Ishikawa (cell line): ENCODE data around the gene BROX.

Experiments
- CEBPB ChIP-seq: IDR thresholded peaks from 2 replicates; pipeline ENCODE4 v1.6.1; 2012
- CREB1 ChIP-seq: IDR thresholded peaks from 2 replicates; pipeline ENCODE4 v1.6.1; 2012; ENCODE audit warnings: low read depth
- EGR1 ChIP-seq: IDR thresholded peaks from 2 replicates; pipeline ENCODE4 v1.6.1; 2012
- EP300 ChIP-seq: IDR thresholded peaks from 2 replicates; pipeline ENCODE4 v1.6.1; 2012; ENCODE audit warnings: borderline replicate concordance
- FOXM1 ChIP-seq: IDR thresholded peaks from 2 replicates; pipeline ENCODE4 v1.6.1; 2012; ENCODE audit warnings: low read depth, borderline replicate concordance
- MAX ChIP-seq: IDR thresholded peaks from 2 replicates; pipeline ENCODE4 v1.6.1; 2012
- NFIC ChIP-seq: IDR thresholded peaks from 2 replicates; pipeline ENCODE4 v1.6.1; 2012
- RAD21 ChIP-seq: IDR thresholded peaks from 2 replicates; pipeline ENCODE4 v1.6.1; 2012; ENCODE audit warnings: low read depth
- TAF1 ChIP-seq: IDR thresholded peaks from 2 replicates; pipeline ENCODE4 v1.6.1; 2012; ENCODE audit warnings: low read depth, mild to moderate bottlenecking
- TCF12 ChIP-seq: IDR thresholded peaks from 2 replicates; pipeline ENCODE4 v1.6.1; 2012; ENCODE audit warnings: low read depth
- TEAD4 ChIP-seq: IDR thresholded peaks from 2 replicates; pipeline ENCODE4 v1.6.1; 2012
- USF1 ChIP-seq: IDR thresholded peaks from 2 replicates; pipeline ENCODE4 v1.6.1; 2012
- YY1 ChIP-seq: IDR thresholded peaks from 2 replicates; pipeline ENCODE4 v1.6.1; 2012; ENCODE audit warnings: low read depth
- ZBTB7A ChIP-seq: IDR thresholded peaks from 2 replicates; pipeline ENCODE4 v1.6.1; 2012; ENCODE audit warnings: low read depth
- TF ChIP-seq, protein P1 (sequence below): IDR thresholded peaks from 2 replicates; pipeline ENCODE4 v1.6.1; 2012; ENCODE audit warnings: low read depth, mild to moderate bottlenecking

The BROX gene

GRCh38 chr1:222739929-222740328 is 27.6 kb downstream of the BROX start:
- no peak for TF ChIP-seq EGR1
- no peak for TF ChIP-seq CREB1
- no peak for TF ChIP-seq EP300
- no peak for TF ChIP-seq MAX
- TF ChIP-seq RAD21 = no peak
- no peak for TF ChIP-seq TAF1
- TF ChIP-seq ZBTB7A = no peak
- TF ChIP-seq, protein P1, sequence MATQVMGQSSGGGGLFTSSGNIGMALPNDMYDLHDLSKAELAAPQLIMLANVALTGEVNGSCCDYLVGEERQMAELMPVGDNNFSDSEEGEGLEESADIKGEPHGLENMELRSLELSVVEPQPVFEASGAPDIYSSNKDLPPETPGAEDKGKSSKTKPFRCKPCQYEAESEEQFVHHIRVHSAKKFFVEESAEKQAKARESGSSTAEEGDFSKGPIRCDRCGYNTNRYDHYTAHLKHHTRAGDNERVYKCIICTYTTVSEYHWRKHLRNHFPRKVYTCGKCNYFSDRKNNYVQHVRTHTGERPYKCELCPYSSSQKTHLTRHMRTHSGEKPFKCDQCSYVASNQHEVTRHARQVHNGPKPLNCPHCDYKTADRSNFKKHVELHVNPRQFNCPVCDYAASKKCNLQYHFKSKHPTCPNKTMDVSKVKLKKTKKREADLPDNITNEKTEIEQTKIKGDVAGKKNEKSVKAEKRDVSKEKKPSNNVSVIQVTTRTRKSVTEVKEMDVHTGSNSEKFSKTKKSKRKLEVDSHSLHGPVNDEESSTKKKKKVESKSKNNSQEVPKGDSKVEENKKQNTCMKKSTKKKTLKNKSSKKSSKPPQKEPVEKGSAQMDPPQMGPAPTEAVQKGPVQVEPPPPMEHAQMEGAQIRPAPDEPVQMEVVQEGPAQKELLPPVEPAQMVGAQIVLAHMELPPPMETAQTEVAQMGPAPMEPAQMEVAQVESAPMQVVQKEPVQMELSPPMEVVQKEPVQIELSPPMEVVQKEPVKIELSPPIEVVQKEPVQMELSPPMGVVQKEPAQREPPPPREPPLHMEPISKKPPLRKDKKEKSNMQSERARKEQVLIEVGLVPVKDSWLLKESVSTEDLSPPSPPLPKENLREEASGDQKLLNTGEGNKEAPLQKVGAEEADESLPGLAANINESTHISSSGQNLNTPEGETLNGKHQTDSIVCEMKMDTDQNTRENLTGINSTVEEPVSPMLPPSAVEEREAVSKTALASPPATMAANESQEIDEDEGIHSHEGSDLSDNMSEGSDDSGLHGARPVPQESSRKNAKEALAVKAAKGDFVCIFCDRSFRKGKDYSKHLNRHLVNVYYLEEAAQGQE = no peak
- TF ChIP-seq USF1 = no peak
- no peak for TF ChIP-seq TCF12
- no peak for TF ChIP-seq YY1
- no peak for TF ChIP-seq CEBPB
- TF ChIP-seq NFIC = no peak
- no peak for TF ChIP-seq TEAD4
- no peak for TF ChIP-seq FOXM1

DNA sequence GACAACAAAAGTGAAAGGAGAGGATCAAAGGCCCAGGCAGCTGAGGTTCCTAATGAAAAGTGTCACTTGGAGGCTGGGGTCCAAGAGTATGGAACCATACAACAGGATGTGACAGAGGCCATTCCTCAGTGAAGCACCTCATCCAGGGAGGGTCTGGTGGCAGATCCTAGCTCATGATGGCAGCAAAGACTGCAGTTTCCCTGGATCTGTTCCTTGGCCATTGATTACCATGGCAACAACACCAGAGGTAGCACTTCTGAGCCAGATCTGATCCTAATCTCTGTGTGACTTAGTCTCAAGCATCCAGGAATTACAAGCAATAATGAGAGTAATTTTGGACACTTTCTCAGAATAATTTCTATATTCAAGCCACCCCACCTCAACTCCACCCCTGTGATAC is 37.6 kb downstream of the BROX start:
- TF ChIP-seq MAX (no peak), ZBTB7A (no peak), YY1 (no peak), RAD21 (peak; percentile 52)

DNA sequence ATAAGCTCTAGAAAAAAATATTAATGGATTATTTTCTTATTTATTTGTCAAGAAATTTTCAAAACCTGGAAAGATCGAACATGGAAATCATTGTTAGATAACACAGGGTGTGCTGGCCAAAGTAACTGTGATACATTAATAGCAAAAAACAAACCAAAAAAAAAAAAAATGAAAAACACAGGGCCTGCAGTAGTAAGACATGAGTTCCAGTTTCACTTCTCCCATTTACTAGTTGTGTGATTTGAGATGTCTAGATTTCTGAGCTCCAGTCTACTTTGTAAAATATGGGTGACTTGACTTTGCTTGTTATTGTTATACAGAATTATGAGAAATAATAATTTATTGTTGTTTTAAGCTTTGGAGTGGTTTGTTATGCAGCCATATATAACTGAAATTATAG is 38.3 kb downstream of the BROX start:
- TF ChIP-seq ZBTB7A = no peak
- TF ChIP-seq TCF12 = no peak
- no peak for TF ChIP-seq NFIC
- no peak for TF ChIP-seq EP300
- TF ChIP-seq CEBPB = no peak
- TF ChIP-seq USF1 = no peak
- no peak for TF ChIP-seq CREB1
- TF ChIP-seq TAF1 = no peak
- TF ChIP-seq MAX = no peak
- TF ChIP-seq EGR1 = no peak
- no peak for TF ChIP-seq YY1
- TF ChIP-seq, protein P1 = no peak
- no peak for TF ChIP-seq TEAD4
- TF ChIP-seq RAD21 = no peak
- TF ChIP-seq FOXM1 = no peak

DNA sequence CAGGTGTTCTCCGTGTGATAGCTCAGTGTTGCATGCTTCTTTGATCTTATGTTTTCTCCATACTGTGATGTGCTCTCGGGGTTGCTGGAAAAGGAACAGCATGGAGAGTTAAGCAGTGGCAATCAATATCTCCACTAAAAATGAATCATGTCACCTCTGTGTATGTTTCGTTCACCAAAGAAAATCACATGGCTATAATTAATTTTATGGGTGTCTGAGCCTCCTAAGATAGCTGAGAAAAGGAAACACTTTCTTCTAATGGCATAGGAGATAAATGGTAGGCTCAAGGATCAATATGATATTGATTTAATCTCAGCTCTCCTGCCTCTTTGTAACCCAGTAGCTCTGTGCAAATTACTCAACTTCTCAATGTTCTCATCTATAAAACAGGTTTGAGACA is 38.9 kb downstream of the BROX start:
- TF ChIP-seq MAX = no peak
- no peak for TF ChIP-seq YY1
- no peak for TF ChIP-seq CREB1
- TF ChIP-seq EGR1 = no peak
- no peak for TF ChIP-seq TCF12
- no peak for TF ChIP-seq RAD21

DNA sequence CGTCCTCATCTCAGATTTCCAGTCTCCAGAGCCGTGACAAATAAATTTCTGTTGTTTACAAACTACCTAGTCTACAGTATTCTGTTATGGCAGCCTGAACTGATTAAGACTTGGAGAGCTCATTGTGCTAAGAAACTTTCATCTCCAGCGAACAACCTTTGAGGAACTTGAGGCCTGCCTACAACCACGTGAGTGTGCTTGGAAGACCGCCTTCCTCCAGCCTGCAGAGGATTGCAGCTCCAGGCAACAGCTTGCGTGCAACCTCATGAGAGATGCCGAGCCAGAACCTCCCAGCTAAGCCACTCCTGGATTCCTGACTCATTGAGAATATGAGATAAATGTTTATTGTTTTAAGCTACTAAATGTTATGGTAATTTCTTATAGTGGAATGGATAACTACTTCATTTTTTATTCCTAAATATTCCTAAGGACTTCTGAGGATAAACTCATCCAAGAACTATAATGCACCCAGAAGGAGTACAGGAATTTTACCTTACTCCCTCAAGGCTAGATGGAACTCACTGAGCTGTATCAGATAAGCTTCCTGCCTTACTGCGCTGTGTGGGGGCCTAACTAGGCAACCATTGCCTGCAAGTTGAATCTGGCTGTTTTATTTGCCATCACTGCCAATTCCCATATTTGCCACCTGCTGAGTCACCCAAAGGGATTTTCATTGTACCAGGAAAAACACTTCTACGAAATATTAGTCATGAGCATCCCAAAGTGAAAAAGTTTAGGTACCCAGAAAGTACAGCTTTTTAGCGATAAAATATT is 42.2 kb downstream of the BROX start:
- no peak for TF ChIP-seq CREB1
- TF ChIP-seq, protein P1 = no peak
- TF ChIP-seq CEBPB = no peak
- no peak for TF ChIP-seq TCF12
- TF ChIP-seq YY1 = no peak
- no peak for TF ChIP-seq RAD21
- no peak for TF ChIP-seq NFIC
- no peak for TF ChIP-seq EGR1
- TF ChIP-seq TAF1 = no peak
- no peak for TF ChIP-seq ZBTB7A
- no peak for TF ChIP-seq FOXM1
